ENCODE data around the gene CPHXL2.

The CPHXL2 gene

DNA sequence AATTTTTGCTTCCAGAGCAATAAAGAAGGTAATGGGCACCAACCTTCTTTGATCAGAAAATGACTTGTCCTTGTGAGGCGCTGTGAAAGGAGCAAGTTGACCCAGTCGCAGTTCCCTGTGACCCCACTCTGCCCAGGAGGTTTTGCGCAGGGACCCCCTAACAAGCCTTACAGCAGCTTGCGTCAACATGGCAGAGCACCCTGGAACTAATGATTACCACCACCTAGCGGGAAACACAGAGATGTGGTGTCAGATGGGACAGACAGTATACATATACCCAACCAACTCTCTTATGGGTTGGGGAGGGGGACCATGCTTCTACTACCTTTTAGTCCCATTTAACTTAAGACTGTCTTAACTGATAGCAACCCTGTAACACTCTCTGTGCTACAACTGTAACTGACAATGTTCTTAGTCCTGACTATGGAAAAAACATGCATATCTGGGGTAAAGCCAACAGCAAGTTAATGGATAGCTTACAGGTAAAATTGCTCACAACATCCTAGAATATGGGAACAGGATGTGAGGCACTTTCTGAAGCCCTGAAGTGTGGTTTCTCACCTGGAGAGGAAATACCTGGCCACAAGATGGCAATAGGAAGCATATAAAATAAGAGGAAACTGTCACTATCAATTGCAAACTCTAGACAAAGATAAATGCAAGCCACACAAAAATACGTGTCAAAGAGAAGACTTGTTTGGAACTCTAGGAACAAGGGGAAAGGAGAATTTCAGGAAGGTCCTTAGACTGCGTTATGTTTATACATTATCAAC is 32.4 kb downstream of the CPHXL2 start:
- DNase-seq (ENCODE audit: low read depth in 2 of 2), result no peak

DNA sequence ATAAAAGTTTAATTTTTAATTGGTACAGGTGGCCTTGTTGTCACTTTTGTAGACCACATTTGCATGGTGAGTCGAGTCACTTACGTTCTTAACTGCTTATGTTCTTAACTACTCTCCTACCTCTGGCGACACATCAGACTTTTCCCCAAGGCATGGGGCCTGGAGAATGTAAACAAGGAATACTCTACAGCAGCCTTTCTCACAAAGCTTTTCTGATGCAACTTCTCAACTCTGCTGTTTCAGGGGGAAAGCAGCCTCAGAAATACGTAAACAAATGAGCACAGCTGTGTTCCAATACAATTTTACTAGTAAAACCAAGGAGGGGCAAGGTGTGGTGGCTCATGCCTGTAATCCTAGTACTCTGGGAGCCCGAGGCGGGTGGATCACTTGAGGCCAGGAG is 36.2 kb downstream of the CPHXL2 start:
- no peak for DNase-seq (ENCODE audit: low read depth in 2 of 2)

DNA sequence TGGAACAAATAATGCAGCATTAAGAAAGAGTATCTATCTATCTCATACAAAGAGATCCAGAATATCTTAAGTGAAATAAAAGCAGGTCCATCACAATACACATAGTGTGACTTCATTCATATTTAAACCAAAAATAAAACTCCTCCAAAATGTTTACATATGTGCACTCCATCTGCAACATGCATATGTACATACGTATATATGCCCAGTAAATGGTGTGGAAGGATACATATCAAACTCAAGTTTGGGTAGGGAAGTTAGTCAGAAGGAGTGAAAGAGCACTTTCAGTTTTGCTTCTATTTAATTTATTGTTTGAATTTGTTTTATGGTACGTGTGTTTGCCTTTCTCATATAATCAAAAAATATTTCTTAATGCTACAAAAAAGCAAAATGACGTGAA is 41.8 kb downstream of the CPHXL2 start:
- DNase-seq (ENCODE audit: low read depth in 2 of 2), result no peak

DNA sequence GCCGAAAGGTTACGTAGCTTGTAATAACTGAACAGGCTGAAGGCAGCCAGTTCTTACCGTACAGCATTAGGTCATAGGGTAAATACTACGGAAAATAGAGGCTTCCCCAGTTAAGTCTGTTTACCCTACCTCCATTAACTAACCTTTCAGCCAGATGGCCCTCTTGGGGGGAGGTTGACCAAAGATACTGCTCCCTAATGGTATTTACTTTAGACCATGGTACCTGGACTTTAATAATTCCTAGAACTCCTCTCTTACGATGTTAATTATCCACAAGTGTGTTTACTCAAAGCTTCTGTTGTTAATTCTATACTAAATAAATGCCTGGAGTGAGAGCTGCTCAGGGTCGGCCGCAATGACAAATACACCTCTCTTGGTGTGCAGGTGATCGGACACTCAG is 44.0 kb downstream of the CPHXL2 start:
- no peak for DNase-seq (ENCODE audit: low read depth in 2 of 2)

DNA sequence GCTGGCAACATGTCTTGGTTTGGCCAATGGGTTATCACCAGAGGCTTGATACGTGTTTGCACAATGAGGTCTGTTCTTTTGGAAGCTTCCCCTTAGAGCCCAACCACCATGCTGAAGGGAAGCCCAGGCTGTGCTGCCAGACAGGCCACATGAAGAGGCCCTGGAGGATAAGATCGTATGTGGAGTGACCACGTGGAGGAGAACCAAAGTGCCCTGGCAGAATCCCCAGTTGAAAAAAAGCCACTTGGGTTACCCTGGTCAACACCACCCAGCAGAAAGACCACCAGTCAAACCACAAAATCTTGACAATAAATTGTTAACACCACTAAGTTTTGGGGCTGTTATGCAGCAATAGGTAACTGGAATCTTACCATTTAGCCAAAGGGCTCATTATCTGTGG is 46.8 kb downstream of the CPHXL2 start:
- DNase-seq (ENCODE audit: low read depth in 2 of 2), result no peak

DNA sequence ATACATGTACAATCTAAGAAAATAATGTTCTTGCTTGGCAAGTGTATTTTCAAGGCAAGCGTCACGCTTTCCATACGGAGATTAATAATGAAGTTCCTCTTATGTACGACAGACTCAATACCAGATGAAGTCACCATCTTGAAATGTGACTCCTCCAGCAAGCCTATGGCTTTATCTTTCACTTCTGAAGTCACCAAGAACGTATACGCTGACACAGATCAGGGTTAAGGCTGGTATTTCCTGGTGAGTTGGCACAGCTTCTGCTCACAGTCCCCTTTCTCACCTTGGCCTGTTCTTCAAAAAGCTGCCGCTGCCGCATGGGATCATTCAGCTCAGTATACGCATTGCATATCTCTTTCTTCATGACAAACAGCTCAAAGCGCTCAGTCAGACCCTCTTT is 47.7 kb downstream of the CPHXL2 start:
- DNase-seq (ENCODE audit: low read depth in 2 of 2), result no peak

DNA sequence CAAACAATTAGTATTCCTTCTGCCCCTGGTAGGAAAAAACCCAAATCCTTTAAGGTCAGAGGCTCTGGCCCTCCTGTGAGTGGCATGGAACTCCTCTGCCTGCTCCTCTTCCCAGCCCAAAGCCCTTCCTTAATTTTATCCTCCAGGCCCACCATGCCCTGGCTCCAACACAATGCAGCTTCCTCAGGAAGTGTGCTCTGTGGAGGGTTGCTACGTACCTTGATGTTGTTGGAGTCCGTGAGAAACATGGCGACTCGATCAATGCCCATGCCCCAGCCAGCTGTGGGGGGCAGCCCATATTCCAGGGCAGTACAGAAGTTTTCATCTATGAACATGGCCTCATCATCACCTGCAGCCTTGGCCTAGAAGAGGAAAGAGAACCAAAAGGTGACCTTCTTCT is 48.5 kb downstream of the CPHXL2 start:
- DNase-seq (ENCODE audit: low read depth in 2 of 2), result no peak

DNA sequence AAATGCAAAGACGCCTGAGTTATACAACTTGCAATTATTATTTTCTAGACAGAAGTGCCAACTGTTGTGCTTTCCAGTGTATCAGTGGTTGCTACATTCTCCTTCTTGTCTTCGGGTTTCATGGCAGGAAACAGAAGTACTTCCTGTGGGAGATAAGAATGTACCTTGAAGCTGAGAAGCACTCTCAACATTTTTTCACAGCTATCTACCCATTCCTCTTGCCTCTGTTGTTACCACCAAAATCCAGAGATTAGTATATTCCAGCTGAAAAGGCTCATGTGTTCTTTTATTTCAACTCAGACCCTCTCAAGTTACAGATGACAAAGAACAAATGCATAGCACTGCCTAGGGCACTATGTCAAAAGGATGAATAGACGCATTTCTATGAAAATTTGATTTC is 49.0 kb downstream of the CPHXL2 start:
- no peak for DNase-seq (ENCODE audit: low read depth in 2 of 2)

DNA sequence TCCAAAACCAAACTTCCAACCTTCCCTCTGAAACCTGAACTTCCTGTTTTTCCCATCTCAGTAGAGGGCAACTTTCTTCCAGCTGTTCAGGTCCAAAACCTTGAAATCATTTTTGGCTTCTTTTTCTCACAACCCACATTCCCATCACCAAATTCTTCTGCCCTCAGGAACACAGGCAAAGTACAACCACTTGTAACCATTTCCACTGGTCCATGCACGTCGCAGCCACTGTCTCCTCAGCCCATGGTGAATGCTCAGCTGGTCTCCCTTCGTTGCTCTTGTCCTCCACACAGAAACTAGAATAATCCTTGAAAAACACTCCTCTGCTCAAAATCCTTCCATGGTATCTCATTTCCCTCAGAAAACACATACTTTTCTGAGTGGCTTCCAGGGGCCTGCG is 50.0 kb downstream of the CPHXL2 start:
- DNase-seq (ENCODE audit: low read depth in 2 of 2), result no peak

DNA sequence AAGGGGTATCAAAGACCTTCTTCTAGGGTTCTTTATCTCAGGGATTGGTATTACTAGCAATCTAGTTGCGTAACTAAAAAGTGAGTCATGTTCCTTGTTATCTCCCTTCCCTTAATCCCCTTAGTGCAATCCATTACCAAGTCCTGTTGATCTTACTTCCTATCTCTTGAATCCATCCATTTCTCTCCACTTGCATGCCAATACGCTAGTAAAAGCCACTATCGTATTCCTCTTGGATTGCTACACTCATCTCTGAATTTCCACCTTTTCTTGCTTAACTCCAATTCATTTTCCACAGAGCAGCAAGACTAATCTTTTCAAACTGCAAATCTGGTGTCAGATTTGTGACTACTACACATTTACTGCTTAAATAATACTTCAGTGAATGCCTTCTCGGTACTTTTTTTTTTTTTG is 51.9 kb downstream of the CPHXL2 start:
- no peak for DNase-seq (ENCODE audit: low read depth in 2 of 2)

DNA sequence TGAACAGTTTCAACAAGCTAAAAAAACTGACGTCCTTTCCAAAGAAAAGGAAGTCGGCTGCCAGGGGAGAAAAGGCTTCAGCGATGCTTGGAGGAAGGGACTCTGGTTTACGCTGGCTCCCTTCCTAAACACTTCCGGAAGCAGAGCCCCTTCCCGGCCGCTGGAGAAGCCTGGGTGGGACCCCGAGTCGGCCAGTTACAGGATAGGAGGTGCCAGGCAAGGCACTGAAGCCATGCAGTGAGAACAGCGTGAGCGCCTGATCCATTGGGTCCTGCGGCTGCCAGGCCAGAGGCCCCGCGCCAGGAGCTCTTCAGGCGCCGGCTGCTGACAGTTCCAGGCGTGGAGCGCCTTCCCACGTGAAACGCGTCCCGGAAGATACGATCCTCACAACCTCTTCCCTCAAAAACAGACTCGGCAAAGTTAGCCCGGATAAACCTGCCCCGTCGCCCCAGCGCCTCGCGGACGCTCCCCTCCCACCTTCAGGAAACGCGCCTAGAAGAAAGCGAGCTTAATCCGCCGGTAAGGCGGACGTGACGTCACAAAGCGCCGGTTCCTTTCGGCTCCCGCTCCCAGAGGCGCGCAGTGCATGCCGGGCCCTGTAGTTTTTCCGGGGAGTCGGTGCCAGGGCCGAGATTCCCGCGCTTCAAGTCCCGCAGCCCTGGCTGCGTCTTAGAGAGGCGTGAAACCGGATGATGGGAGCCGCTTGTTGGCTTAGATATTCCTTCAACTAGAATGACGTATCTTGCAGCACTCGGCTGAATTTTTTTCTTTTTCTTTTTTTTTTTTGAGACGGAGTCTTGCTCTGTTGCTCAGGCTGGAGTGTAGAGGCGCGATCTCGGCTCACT is 53.8 kb downstream of the CPHXL2 start, which contains the start of gene ADAT1:
ADAT1 (minus strand) TSS at position 521 of the 845 bp plus-strand sequence. CDS start 2,482 bp downstream, outside the sequence.
- peak; percentile 86 to 87 for DNase-seq (ENCODE audit: low read depth in 2 of 2)

DNA sequence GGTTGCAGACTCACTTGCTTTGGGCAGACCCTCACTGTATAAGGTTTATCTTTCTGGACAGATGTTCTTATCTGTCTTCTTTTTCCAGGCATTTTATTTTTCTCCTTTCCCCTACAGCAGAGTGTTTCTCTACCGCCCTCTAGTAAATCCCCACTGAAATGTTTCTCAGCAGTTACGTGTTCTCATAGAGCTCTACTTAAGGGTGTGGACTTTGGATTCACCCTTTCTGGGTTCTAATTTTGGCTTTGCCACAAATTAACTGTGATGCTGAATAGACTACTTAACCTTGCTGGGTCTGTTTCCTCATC is 55.7 kb downstream of the CPHXL2 start:
- no peak for DNase-seq (ENCODE audit: low read depth in 2 of 2)

DNA sequence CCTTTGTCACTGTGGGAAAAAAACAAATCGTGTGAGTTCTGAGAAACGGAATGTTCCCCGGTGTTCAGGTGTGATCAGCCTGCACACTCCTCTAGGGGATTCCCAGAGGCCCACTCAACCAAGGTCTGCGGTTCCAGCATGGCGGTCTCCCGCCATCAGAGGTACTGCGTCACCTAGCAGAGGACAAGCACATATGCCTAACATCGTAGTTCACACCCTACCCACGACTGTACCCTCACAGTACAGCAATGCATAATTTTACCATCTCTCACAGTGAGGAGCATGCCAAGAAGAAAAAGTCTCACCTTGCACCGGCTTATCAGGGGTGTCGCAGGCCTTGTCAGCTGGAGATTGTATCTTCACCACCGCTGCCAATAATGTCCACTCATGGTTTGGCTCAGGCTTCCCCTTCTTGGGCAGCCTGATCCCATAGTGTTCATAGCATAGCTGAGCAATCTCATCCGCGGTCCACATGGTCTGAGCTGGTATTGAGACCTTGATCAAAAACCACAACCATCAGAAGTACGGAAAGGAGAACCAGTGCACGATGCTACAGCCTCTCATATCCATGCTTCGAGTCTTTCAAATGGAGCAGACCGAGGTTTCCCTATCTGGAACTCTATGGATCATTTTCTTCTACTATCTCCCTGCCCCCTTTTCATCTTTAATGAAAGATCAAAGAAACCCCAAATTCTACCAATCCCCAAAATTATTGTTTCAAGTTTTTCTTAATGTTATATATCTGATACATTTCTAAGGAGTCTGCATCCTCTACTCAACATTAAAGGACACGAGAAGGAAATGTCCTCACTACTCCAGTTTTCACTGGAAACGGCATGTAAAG is 56.3 kb downstream of the CPHXL2 start:
- no peak for DNase-seq (ENCODE audit: low read depth in 2 of 2)

DNA sequence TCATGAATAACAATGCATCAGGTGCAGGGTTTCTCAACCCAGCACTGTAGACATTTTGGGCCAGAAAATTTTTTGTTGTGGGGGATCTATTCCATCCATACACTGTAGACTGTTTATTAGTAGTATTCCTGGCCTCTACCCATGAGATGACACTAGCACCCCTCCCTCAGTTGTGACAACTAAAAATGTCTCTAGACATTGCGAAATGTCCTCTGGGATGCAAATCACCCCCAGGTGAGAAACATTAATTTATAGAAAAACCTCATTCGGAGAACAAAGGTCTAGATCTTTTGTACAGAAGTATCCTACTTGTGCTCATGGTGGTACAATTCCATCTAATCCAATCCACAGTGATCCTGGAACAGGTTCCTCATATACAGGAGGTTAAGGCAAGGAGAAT is 58.0 kb downstream of the CPHXL2 start:
- no peak for DNase-seq (ENCODE audit: low read depth in 2 of 2)

DNA sequence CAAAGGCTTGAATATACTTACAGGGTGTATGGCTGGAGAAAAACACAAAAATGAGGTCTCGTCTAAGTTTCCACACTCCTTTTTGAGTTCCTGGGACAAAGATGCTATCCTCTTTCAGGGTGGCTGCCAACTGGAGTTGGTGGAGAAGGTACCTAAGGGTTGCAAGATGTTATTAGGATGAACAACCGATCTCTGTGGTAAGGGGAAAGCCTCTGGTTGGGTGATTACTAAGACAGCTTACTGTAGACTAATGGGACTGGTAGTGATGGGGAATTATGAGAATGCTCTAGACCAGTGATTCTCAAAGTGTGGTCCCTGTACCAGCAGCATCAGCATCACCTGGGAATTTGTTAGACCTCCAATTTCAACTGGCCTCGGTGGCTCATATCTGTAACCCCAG is 59.7 kb downstream of the CPHXL2 start:
- no peak for DNase-seq (ENCODE audit: low read depth in 2 of 2)

DNA sequence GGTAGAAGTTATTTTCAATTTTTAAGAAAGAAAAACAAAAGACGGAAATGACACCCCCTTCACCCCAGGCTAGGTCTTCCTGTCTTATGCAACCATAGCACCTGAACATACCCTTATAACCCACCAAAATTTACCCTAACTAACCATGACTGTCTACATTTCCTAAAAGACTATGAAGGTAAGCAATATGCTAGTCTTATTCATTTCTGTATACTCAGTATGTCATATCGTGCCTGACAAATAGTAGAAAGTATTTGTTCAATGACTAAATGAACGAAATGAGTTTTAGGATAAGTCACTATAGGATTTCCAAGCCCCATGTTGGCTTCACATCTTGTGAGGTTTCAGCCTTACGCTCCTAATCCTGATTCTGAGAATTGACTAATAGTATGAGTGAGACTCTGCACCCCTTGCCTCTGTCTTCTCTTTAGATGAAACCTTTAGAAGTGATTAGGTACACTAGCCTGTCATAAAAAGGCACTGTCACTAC is 60.2 kb downstream of the CPHXL2 start:
- no peak for DNase-seq (ENCODE audit: low read depth in 2 of 2)

DNA sequence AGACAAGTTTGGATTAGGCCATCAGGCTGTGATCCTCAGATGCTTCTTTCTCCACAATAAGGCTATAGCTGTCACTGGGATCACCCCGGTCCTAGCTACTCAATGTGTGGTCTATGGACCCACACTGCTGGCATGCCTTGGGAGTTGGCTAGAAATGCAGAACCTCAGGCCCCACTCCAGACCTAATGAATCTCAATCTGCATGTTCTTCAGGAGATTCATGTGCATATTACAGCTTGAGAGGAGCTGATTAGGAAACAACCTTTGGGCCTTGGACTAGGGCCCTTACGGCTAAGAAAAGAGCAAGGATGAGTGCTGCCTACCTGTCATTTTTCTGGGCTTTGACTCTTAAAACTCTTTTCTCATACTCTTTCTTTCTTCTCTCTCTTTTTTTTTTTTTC is 61.2 kb downstream of the CPHXL2 start:
- DNase-seq (ENCODE audit: low read depth in 2 of 2), result no peak

DNA sequence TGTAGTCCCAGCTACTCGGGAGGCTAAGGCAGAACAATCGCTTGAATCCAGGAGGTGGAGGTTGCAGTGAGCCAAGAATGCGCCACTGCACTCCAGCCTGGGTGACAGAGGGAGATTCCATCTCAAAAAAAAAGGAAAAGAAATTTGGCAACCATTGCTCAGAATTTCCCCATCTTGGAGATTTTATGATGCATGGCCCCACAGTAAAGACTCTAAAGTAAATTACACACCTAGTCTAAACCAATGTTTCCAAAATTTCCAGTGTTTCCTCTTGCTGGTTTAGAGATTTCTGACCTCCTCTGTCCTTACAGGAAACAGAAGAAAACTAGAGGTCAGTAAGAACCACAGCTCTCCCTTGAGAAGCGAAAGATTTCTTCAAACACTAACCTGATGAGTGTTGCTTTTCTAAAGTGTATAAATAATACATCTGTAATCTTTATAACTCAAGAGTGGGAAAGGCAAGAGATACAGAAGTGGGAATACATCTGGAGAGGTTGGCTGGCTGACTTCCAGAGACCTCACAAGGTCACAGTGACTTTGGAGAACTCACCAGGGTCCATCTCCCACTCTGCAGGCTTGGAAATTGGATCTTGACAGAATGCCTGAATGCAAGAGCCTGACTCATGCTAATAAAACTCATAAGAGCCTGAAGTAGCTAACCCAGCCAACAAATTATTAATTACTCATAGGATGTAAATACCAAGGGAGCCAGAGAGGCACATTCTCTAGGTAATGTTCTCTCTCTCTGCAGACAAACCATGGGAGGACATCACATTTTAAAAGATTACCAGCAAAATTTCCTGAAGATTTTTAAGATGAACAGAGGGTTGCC is 62.5 kb downstream of the CPHXL2 start:
- DNase-seq (ENCODE audit: low read depth in 2 of 2), result no peak
